OCI-LY7 (cell line): ENCODE measurements around the gene PPP6R3. TPM values are rescaled to one million over a fixed set of nuclear protein-coding genes. Genes with fewer than 3 reads are reported as not detected.

Experiments
- BruUV-seq: library from RNA; stranded (reverse); fragments of 400-500 nt; replicated peaks from 2 replicates; lab custom pipeline; 2021; lab: Mats Ljungman, UMichigan
- CTCF ChIA-PET: fragments of 300-600 bp; sonication (Branson Sonifier 250); formaldehyde crosslinking; loops from one replicate; lab custom pipeline; 2022; ENCODE audit warnings: antibody characterized with exemption; ENCODE audit not compliant: unreplicated experiment; lab: Charles Lee
- POLR2A ChIA-PET: fragments of 300-600 bp; sonication (Branson Sonifier 250); formaldehyde crosslinking; loops from one replicate; lab custom pipeline; 2022; ENCODE audit warnings: antibody characterized with exemption; lab: Charles Lee
- DNase-seq: peaks from one replicate; pipeline ENCODE4 v3.0.0-alpha.2; 2015; ENCODE audit warnings: low spot score
- H2AFZ ChIP-seq: fragments of 200-600 bp; sonication (generic), shearing (Covaris generic); 2 replicates; pipeline ENCODE4 v1.6.1; 2014; ENCODE audit warnings: mild to moderate bottlenecking, antibody characterized with exemption, low read length, moderate library complexity
- H3K27ac ChIP-seq: fragments of 200-600 bp; sonication (generic); 2 replicates; pipeline ENCODE4 v1.5.1; 2014; ENCODE audit warnings: mixed run types, low read depth, mild to moderate bottlenecking, moderate library complexity, low read length, inconsistent platforms; ENCODE audit not compliant: poor library complexity, severe bottlenecking
- H3K36me3 ChIP-seq: fragments of 200-600 bp; sonication (generic); 2 replicates; pipeline ENCODE4 v1.6.1; 2014; ENCODE audit warnings: mild to moderate bottlenecking, antibody characterized with exemption, low read length, moderate library complexity, mixed read lengths; ENCODE audit not compliant: insufficient read depth
- H3K4me1 ChIP-seq: fragments of 200-600 bp; sonication (generic); 2 replicates; pipeline ENCODE4 v1.5.1; 2014; ENCODE audit warnings: mild to moderate bottlenecking, low read length; ENCODE audit not compliant: insufficient read depth, poor library complexity, severe bottlenecking
- H3K4me2 ChIP-seq: fragments of 200-600 bp; sonication (generic); 2 replicates; pipeline ENCODE4 v1.6.1; 2014; ENCODE audit warnings: mild to moderate bottlenecking, low read length
- H3K4me3 ChIP-seq: fragments of 200-600 bp; sonication (generic); 2 replicates; pipeline ENCODE4 v1.5.1; 2014; ENCODE audit warnings: mild to moderate bottlenecking, low read depth, low read length; ENCODE audit not compliant: poor library complexity, severe bottlenecking
- H3K79me2 ChIP-seq: fragments of 200-600 bp; sonication (generic); 2 replicates; pipeline ENCODE4 v1.6.1; 2016; ENCODE audit warnings: low read depth, mild to moderate bottlenecking, low read length, moderate library complexity, mixed read lengths; ENCODE audit not compliant: insufficient read depth
- H3K9me2 ChIP-seq: fragments of 200-600 bp; sonication (generic); 2 replicates; pipeline ENCODE4 v1.6.1; 2016; ENCODE audit warnings: mild to moderate bottlenecking, low read length, mixed read lengths; ENCODE audit not compliant: insufficient read depth
- H3K9me3 ChIP-seq: fragments of 200-600 bp; sonication (generic); 2 replicates; pipeline ENCODE4 v1.6.1; 2014; ENCODE audit warnings: mild to moderate bottlenecking, mixed run types, low read length, mixed read lengths
- H4K20me1 ChIP-seq: fragments of 200-600 bp; sonication (generic); 2 replicates; pipeline ENCODE4 v1.6.1; 2014; ENCODE audit warnings: mild to moderate bottlenecking, antibody characterized with exemption, low read length, moderate library complexity, mixed read lengths; ENCODE audit not compliant: insufficient read depth
- CTCF ChIP-seq: fragments of 200-600 bp; sonication (generic); conservative IDR thresholded peaks from 2 replicates; pipeline ENCODE4 v1.5.1; 2014; ENCODE audit warnings: mild to moderate bottlenecking, antibody characterized with exemption, low read length, moderate library complexity, mixed read lengths
- EZH2phosphoT487 ChIP-seq: fragments of 200-600 bp; sonication (generic); IDR thresholded peaks from 2 replicates; pipeline ENCODE4 v1.6.1; 2018; ENCODE audit warnings: low read depth, borderline replicate concordance, mild to moderate bottlenecking, mixed run types, antibody characterized with exemption, low read length, moderate library complexity, mixed read lengths
- intact Hi-C: fragments of 100-400 bp; cut with micrococcal nuclease; formaldehyde crosslinking; loops from one replicate; pipeline ENCODE4 v1.10.0; 2022; ENCODE audit not compliant: unreplicated experiment
- total RNA-seq, 2 experiments: library from RNA; depleted of rRNA in 1 of 2; stranded (reverse); fragments of >200 nt in 1 of 2; shearing (Covaris generic) in 1 of 2; gene quantifications; 2 replicates each; pipeline ENCODE4 v1.2.3, GENCODE V29; 2014 to 2022

Gene PPP6R3
- total RNA-seq, 2 experiments from 2014 or later, result 122 to 151 TPM

GRCh38 chr11:68549789-68550484 lies 89.4 kb downstream of the PPP6R3 start:
- H3K4me2 ChIP-seq, result no peak overlapping the region
- H3K4me1 ChIP-seq, result no peaks in the 10 kb centered on the region
- no TSS peak for BruUV-seq
- peaks cover 3% of the 10 kb centered on the region; the same call in 1 of the 2 replicates for H3K79me2 ChIP-seq
- DNase-seq, result no peak
- H3K9me2 ChIP-seq, result no peaks in the 10 kb centered on the region
- CTCF ChIA-PET, result no interaction called here
- H3K4me3 ChIP-seq, result no peak overlapping the region
- H3K9me3 ChIP-seq, result no peaks in the 10 kb centered on the region
- no peak overlapping the region for H2AFZ ChIP-seq
- H3K36me3 ChIP-seq, result peaks cover 95% of the 10 kb centered on the region
- intact Hi-C loops, result no loop called here
- H4K20me1 ChIP-seq, result 0 out of 2 replicates have a peak, but pooled peaks cover 16% of the 10 kb centered on the region
- no peak overlapping the region for H3K27ac ChIP-seq
- TF ChIP-seq EZH2phosphoT487 (no peak), CTCF (no peak)
- POLR2A ChIA-PET, result no interaction called here

- H3K27ac ChIP-seq, result no peak overlapping the region
- H3K4me1 ChIP-seq, result no peaks in the 10 kb centered on the region
- H3K9me2 ChIP-seq, result no peaks in the 10 kb centered on the region
- H3K4me2 ChIP-seq, result no peak overlapping the region
- intact Hi-C loops, result no loop called here
- DNase-seq, result no peak
- peaks cover 95% of the 10 kb centered on the region for H3K36me3 ChIP-seq
- 0 out of 2 replicates have a peak, but pooled peaks cover 12% of the 10 kb centered on the region for H4K20me1 ChIP-seq
- no TSS peak for BruUV-seq
- ChIA-PET POLR2A (no interaction called here), CTCF (no interaction called here)
- H3K4me3 ChIP-seq, result no peak overlapping the region
- TF ChIP-seq CTCF (no peak), EZH2phosphoT487 (no peak)
- H2AFZ ChIP-seq, result no peak overlapping the region
- peaks cover 3% of the 10 kb centered on the region; the same call in 1 of the 2 replicates for H3K79me2 ChIP-seq
- H3K9me3 ChIP-seq, result no peaks in the 10 kb centered on the region
Observed at GRCh38 chr11:68550485-68550817, 89.9 kb downstream of the PPP6R3 start.

GRCh38 chr11:68551223-68551622 lies 90.7 kb downstream of the PPP6R3 start:
- no peaks in the 10 kb centered on the region for H3K9me3 ChIP-seq
- TF ChIP-seq EZH2phosphoT487 (no peak), CTCF (no peak)
- peaks cover 3% of the 10 kb centered on the region; the same call in 1 of the 2 replicates for H3K79me2 ChIP-seq
- no peak overlapping the region for H2AFZ ChIP-seq
- POLR2A ChIA-PET, result no interaction called here
- no TSS peak for BruUV-seq
- intact Hi-C loops, result no loop called here
- CTCF ChIA-PET, result no interaction called here
- H3K9me2 ChIP-seq, result no peaks in the 10 kb centered on the region
- H3K36me3 ChIP-seq, result peaks cover 93% of the 10 kb centered on the region
- no peak overlapping the region for H3K27ac ChIP-seq
- 0 out of 2 replicates have a peak, but pooled peaks cover 12% of the 10 kb centered on the region for H4K20me1 ChIP-seq
- H3K4me3 ChIP-seq, result no peak overlapping the region
- DNase-seq, result no peak
- no peak overlapping the region for H3K4me2 ChIP-seq
- no peaks in the 10 kb centered on the region for H3K4me1 ChIP-seq
